SK-N-SH treated with all-trans-retinoic acid at 6 μM for 48 hours (cell line): ENCODE measurements around the gene CCDC178.

ENCODE experiments used
- ARNTL ChIP-seq: fragments of 450-650 bp; formaldehyde crosslinking; IDR thresholded peaks from 2 replicates; pipeline ENCODE4 v1.5.0; 2020; ENCODE audit warnings: low read depth, mild to moderate bottlenecking, moderate library complexity, borderline replicate concordance
- CREB5 ChIP-seq: fragments of 250-450 bp; sonication (Bioruptor Pico); IDR thresholded peaks from 2 replicates; pipeline ENCODE4 v1.5.1; 2020; ENCODE audit warnings: low read depth, mild to moderate bottlenecking, moderate library complexity
- CSDC2 ChIP-seq: fragments of 250-450 bp; sonication (Bioruptor Pico); IDR thresholded peaks from 2 replicates; pipeline ENCODE4 v1.5.0; 2020; ENCODE audit warnings: mild to moderate bottlenecking, moderate library complexity
- CSRNP3 ChIP-seq: fragments of 250-450 bp; sonication (Bioruptor Pico); IDR thresholded peaks from 2 replicates; pipeline ENCODE4 v1.5.1; 2021; ENCODE audit warnings: mild to moderate bottlenecking, moderate library complexity
- PATZ1 ChIP-seq: fragments of 250-450 bp; sonication (Bioruptor Pico); IDR thresholded peaks from 2 replicates; pipeline ENCODE4 v1.8.0; 2020; ENCODE audit warnings: mild to moderate bottlenecking, moderate library complexity, borderline replicate concordance
- PPARA ChIP-seq: fragments of 250-450 bp; sonication (Bioruptor Pico); IDR thresholded peaks from 2 replicates; pipeline ENCODE4 v1.5.0; 2020; ENCODE audit warnings: mild to moderate bottlenecking, borderline replicate concordance
- RARB ChIP-seq: fragments of 250-450 bp; sonication (Bioruptor Pico); IDR thresholded peaks from 2 replicates; pipeline ENCODE4 v1.8.0; 2021; ENCODE audit warnings: mild to moderate bottlenecking, moderate library complexity
- SNAI2 ChIP-seq: fragments of 250-450 bp; sonication (Bioruptor Pico); IDR thresholded peaks from 2 replicates; pipeline ENCODE4 v1.5.0; 2020; ENCODE audit warnings: mild to moderate bottlenecking, moderate library complexity
- ZFP3 ChIP-seq: fragments of 250-450 bp; sonication (Bioruptor Pico); IDR thresholded peaks from 2 replicates; pipeline ENCODE4 v1.5.0; 2020; ENCODE audit warnings: mild to moderate bottlenecking, moderate library complexity
- ZFP30 ChIP-seq: fragments of 450-650 bp; formaldehyde crosslinking; IDR thresholded peaks from 2 replicates; pipeline ENCODE4 v1.5.0; 2022; ENCODE audit warnings: mild to moderate bottlenecking, moderate library complexity
- ZNF70 ChIP-seq: fragments of 450-650 bp; formaldehyde crosslinking; IDR thresholded peaks from 2 replicates; pipeline ENCODE4 v1.5.0; 2020; ENCODE audit warnings: mild to moderate bottlenecking, moderate library complexity

- TF ChIP-seq RARB (CRISPR knock-in tag) (no peak), PATZ1 (CRISPR knock-in tag) (no peak), ARNTL (CRISPR knock-in tag) (no peak), CSDC2 (CRISPR knock-in tag) (no peak), SNAI2 (CRISPR knock-in tag) (no peak), PPARA (no peak), CSRNP3 (CRISPR knock-in tag) (no peak), ZFP3 (CRISPR knock-in tag) (no peak), ZFP30 (CRISPR knock-in tag) (no peak), ZNF70 (CRISPR knock-in tag) (no peak), CREB5 (no peak)
Measured at GRCh38 chr18:33074125-33074524, 366.4 kb downstream of the CCDC178 start.
